ENCODE data around the gene RAB4B. TPM values are rescaled to one million over a fixed set of nuclear protein-coding genes. Genes with fewer than 3 reads are reported as not detected.
A peak's percentile ranks its signal among the peaks of the same experiment; 100 is the strongest.

Gene RAB4B
- total and polyA plus RNA-seq, 2 of the 13 experiments (the other 11 are each of a cell fraction or from before 2014, with no cell fraction given) = 3.3 to 5.4 TPM

GRCh38 chr19:40799558-40800338 is 21.7 kb downstream of the RAB4B start (continued):
- TF ChIP-seq PHF20 (CRISPR knock-in tag; IDR thresholded peaks at IDR 0.05) (0 out of 2 replicates have a peak, but pooled peaks have one; percentile 18), KDM2A (CRISPR knock-in tag; IDR thresholded peaks at IDR 0.05; ENCODE audit: borderline replicate concordance, low read depth) (peak; percentile 15; the same call in 1 of the 2 replicates), GABPA (IDR thresholded peaks at IDR 0.05; ENCODE audit: low read depth, low read length) (peak; percentile 31), GABPA (CRISPR knock-in tag; IDR thresholded peaks at IDR 0.05; ENCODE audit: low read depth) (no peak), UBTF (CRISPR knock-in tag; IDR thresholded peaks at IDR 0.05) (peak; percentile 20; the same call in 1 of the 2 replicates)

- Histone ChIP-seq H3K36me3 (replicated peaks in 1 of 2; ENCODE audit: control insufficient read depth in 1 of 2, insufficient read depth in 2 of 2, low read length in 2 of 2) (peaks cover 4 to 9% of the 10 kb centered on the region in 2 experiments; a peak in 2 of 5 replicates), H3K79me2 (ENCODE audit: insufficient read depth, low read length) (peaks cover 30% of the 10 kb centered on the region), H3K4me2 (ENCODE audit: low read depth, low read length) (peak overlapping the region; percentile 91), H4K20me1 (ENCODE audit: insufficient read depth, low read length) (peaks cover 2% of the 10 kb centered on the region; the same call in 1 of the 2 replicates), H2AFZ (ENCODE audit: low read length) (no peak overlapping the region), H3K9me3 (ENCODE audit: low read length) (no peaks in the 10 kb centered on the region), H3K4me3 (replicated peaks in 1 of 3; ENCODE audit: insufficient read depth in 1 of 3, low read depth in 2 of 3, low read length in 3 of 3) (peak overlapping the region; percentile 77 to 94 (median 93); a peak in 5 of 6 replicates), H3K27ac (ENCODE audit: extremely low read length, insufficient read depth, low read length) (no peak overlapping the region), H3K9ac (ENCODE audit: insufficient read depth, low read depth, low read length) (peak overlapping the region; percentile 90), H3K27me3 (ENCODE audit: control insufficient read depth in 1 of 2, insufficient read depth in 2 of 2, low read length in 2 of 2) (no peaks in the 10 kb centered on the region; a peak in 1 of 5 replicates), H3K4me1 (ENCODE audit: insufficient read depth, low read length) (peaks cover 66% of the 10 kb centered on the region)
- POLR2A ChIA-PET = interaction anchor here (3.5 to 5.0 kb wide), 2 partner anchors 23 to 50 kb away, joined by 28 to 44 read pairs; partner anchors contain the start of genes ACTMAP, RAB4B and SNRPA
- no peak for DNase-seq (ENCODE audit: low spot score)
- no TSS peak for BruUV-seq (replicated peaks)
- ATAC-seq = no peak
- intact Hi-C loops (cut with micrococcal nuclease; ENCODE audit: unreplicated experiment) (no loop called here), in situ Hi-C loops (cut with HindIII; ENCODE audit: extremely low pct_ligation_motif_present, low pct_unique_long_range_greater_than_20kb) (no loop called here)
- CTCF ChIA-PET (ENCODE audit: low intra/inter-chr PET ratio, low total read pairs) = no interaction called here
- no peak for FAIRE-seq
- no peak for TF ChIP-seq KMT2B (CRISPR knock-in tag; IDR thresholded peaks at IDR 0.05)
- TF ChIP-seq HNRNPL (IDR thresholded peaks at IDR 0.05; ENCODE audit: low read depth, low read length) = peak; percentile 70; the same call in 1 of the 2 replicates
- TF ChIP-seq ZNF280B (CRISPR knock-in tag; IDR thresholded peaks at IDR 0.05; ENCODE audit: borderline replicate concordance) = 0 out of 2 replicates have a peak, but pooled peaks have one; percentile 37
- 92% methylated on average over 13 of the region's 27 CpGs for WGBS (ENCODE audit: low lambda C conversion rate)
Measured at GRCh38 chr19:40800339-40800996, 22.4 kb downstream of the RAB4B start.
